ENCODE measurements around the gene RAB5B.

GRCh38 chr12:55938826-55939501, 34.9 kb upstream of the RAB5B start:
- TF ChIP-seq SMAD4 (CRISPR knock-in tag; IDR thresholded peaks at IDR 0.05) = no peak
- no peak for TF ChIP-seq TCF7 (CRISPR knock-in tag; IDR thresholded peaks at IDR 0.05; ENCODE audit: low read depth)
- TF ChIP-seq ATF6 (CRISPR knock-in tag; IDR thresholded peaks at IDR 0.05) = no peak
- no peak for TF ChIP-seq CTCF (IDR thresholded peaks at IDR 0.05)
- TF ChIP-seq MYBL2 (CRISPR knock-in tag; IDR thresholded peaks at IDR 0.05) = no peak
- no peak for TF ChIP-seq ZNF317 (CRISPR knock-in tag; IDR thresholded peaks at IDR 0.05; ENCODE audit: borderline replicate concordance, low read depth)
- no peak for TF ChIP-seq JUN (CRISPR knock-in tag; IDR thresholded peaks at IDR 0.05)
- TF ChIP-seq MAX (CRISPR knock-in tag; IDR thresholded peaks at IDR 0.05) = no peak
- no peak for TF ChIP-seq CREB1 (CRISPR knock-in tag; IDR thresholded peaks at IDR 0.05)
- TF ChIP-seq ZNF423 (CRISPR knock-in tag; IDR thresholded peaks at IDR 0.05) = no peak
- TF ChIP-seq ATF1 (CRISPR knock-in tag; IDR thresholded peaks at IDR 0.05) = no peak
- TF ChIP-seq EMX1 (CRISPR knock-in tag; IDR thresholded peaks at IDR 0.05) = no peak

Measured in WTC11 (cell line).